Ectodermal cell (in vitro differentiated cells): ENCODE data around the gene MEX3D.

Experiments
- H3K27ac ChIP-seq: 2 replicates; pipeline ENCODE4 v1.7.0; 2013; ENCODE audit warnings: mild to moderate bottlenecking, low read depth, low read length; ENCODE audit not compliant: insufficient read depth, poor library complexity, severe bottlenecking
- H3K27me3 ChIP-seq: 2 replicates; pipeline ENCODE4 v1.7.0; 2013; ENCODE audit warnings: mild to moderate bottlenecking, low read length; ENCODE audit not compliant: insufficient read depth, control insufficient read depth, poor library complexity, severe bottlenecking
- H3K36me3 ChIP-seq: one replicate; pipeline ENCODE4 v1.7.0; 2013; ENCODE audit warnings: low read length; ENCODE audit not compliant: control insufficient read depth, insufficient read depth
- H3K4me1 ChIP-seq: one replicate; pipeline ENCODE4 v1.7.0; 2013; ENCODE audit warnings: low read length; ENCODE audit not compliant: control insufficient read depth, insufficient read depth
- H3K4me3 ChIP-seq: 2 replicates; pipeline ENCODE4 v1.7.0; 2013; ENCODE audit warnings: low read depth, low read length, control low read depth; ENCODE audit not compliant: insufficient read depth
- H3K9me3 ChIP-seq: 2 replicates; pipeline ENCODE4 v1.7.0; 2013; ENCODE audit warnings: mild to moderate bottlenecking, low read length, moderate library complexity; ENCODE audit not compliant: control insufficient read depth
- WGBS, 2 experiments: methylation state at CpG; one replicate each; pipeline ENCODE4 v1.1.7; 2013; ENCODE audit warnings: missing lambda C conversion rate in 2 of 2; 5-methylcytosine and 5-hydroxymethylcytosine counted together

MEX3D gene

GRCh38 chr19:1593501-1593772 is 25.3 kb upstream of the MEX3D start:
- Histone ChIP-seq H3K4me1 (peaks cover 9% of the 10 kb centered on the region), H3K4me3 (peak overlapping the region; percentile 54), H3K9me3 (no peaks in the 10 kb centered on the region), H3K27ac (no peak overlapping the region), H3K27me3 (no peaks in the 10 kb centered on the region), H3K36me3 (peaks cover 11% of the 10 kb centered on the region)
- WGBS, 2 experiments = 90 to 92% methylated on average over 10 of the region's 10 CpGs

DNA sequence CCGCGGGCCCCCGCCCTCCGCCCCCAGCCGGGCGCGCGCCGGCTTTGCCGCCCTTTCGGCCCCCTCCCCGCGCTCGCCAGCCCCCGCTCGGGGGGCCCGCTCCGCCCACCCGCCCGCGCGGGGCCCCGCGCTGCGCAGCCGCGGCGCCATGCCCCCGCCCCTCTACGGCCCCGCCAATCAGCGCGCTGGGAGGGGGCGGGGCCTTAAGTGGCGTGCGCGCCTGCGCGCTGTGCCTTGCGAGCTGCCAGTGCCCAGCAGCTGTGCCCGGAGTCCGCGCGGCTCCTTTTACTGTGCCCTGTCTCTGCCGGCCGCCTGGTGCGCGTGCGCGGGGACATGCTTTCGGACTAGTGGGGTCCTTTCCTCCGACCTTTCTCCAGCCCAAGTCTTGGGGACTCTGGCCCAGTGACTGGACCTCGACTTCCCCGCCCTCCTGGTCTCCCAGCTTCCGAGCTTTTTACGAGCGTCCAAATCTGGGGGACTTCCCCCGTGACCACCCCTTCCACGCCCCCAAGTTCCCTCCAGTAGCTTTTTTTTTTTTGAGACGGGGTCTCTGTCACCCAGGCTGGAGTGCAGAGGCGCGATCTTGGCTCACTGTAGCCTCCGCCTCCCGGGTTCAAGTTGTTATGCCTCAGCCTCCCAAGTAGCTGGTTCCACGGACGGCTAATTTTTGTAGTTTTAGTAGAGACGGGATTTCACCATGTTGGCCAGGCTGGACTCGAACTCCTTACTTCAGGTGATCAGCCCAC is 24.8 kb upstream of the MEX3D start, which contains the start of gene MBD3:
Gene MBD3, minus strand, starts transcription at position 111 of the 746 bp plus-strand sequence. CDS start 234 bp downstream, outside the sequence.
- Histone ChIP-seq H3K27ac (peak within 1 kb of the TSS; percentile 99), H3K9me3 (no peaks in the 10 kb centered on the region), H3K4me1 (peaks cover 9% of the 10 kb centered on the region), H3K36me3 (peaks cover 10% of the 10 kb centered on the region), H3K4me3 (peak within 1 kb of the TSS; percentile 98), H3K27me3 (no peaks in the 10 kb centered on the region)
- WGBS, 2 experiments = 7% methylated on average over 68 of the region's 68 CpGs

- Histone ChIP-seq H3K4me1 (peaks cover 9% of the 10 kb centered on the region), H3K36me3 (peaks cover 3% of the 10 kb centered on the region), H3K4me3 (peak overlapping the region; percentile 98), H3K9me3 (no peaks in the 10 kb centered on the region), H3K27me3 (no peaks in the 10 kb centered on the region), H3K27ac (peak overlapping the region; percentile 99)
- WGBS, 2 experiments = 0% methylated on average over 94 of the region's 94 CpGs
These were observed 24.1 kb upstream of the MEX3D start for GRCh38 chr19:1592024-1592754.

DNA sequence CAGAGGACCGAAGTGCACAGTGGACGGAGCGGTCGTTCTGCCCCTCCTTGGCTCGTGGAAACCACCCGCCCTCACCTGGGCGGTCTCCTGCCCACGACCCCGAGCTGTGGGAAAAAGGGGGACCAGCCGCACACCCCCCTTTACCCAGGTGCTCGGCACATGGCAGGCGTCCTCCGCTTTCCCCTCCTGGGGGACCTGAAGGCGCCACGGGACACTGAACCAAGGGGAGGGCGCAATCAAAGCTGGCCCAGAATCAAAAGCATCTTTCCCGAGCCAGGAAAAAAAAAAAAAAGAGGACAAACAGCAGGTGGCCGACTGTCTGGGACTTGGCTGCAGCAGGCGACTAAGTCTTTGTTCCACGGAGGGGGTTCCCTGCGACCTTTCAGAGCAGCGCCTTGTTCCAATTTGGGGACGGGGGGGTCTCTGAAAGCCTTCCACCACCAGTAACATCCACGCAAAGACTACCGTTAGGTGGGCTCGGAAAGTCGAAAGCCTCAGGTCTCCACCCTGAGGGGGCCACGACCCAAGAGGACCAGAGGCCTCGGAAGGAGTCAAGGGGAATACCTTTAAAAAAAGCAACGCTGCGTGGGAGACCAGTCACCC is 23.4 kb upstream of the MEX3D start:
- no peaks in the 10 kb centered on the region for H3K9me3 ChIP-seq
- WGBS, 2 experiments = 6% methylated on average over 31 of the region's 31 CpGs
- H3K27me3 ChIP-seq = no peaks in the 10 kb centered on the region
- no peaks in the 10 kb centered on the region for H3K36me3 ChIP-seq
- H3K4me1 ChIP-seq = peaks cover 9% of the 10 kb centered on the region
- peak overlapping the region; percentile 98 for H3K4me3 ChIP-seq
- H3K27ac ChIP-seq = peak overlapping the region; percentile 99

GRCh38 chr19:1590641-1591397 is 22.7 kb upstream of the MEX3D start:
- peaks cover 9% of the 10 kb centered on the region for H3K4me1 ChIP-seq
- H3K4me3 ChIP-seq = peak overlapping the region; percentile 98
- WGBS, 2 experiments = 38 to 39% methylated on average over 10 of the region's 10 CpGs
- H3K36me3 ChIP-seq = peaks cover 4% of the 10 kb centered on the region
- H3K27me3 ChIP-seq = no peaks in the 10 kb centered on the region
- peak overlapping the region; percentile 99 for H3K27ac ChIP-seq
- H3K9me3 ChIP-seq = no peaks in the 10 kb centered on the region

- Histone ChIP-seq H3K9me3 (no peaks in the 10 kb centered on the region), H3K4me1 (peaks cover 9% of the 10 kb centered on the region), H3K27me3 (no peaks in the 10 kb centered on the region), H3K36me3 (peaks cover 10% of the 10 kb centered on the region), H3K4me3 (no peak overlapping the region), H3K27ac (no peak overlapping the region)
- WGBS, 2 experiments = 92 to 95% methylated on average over 9 of the region's 9 CpGs
These were observed 19.7 kb upstream of the MEX3D start for GRCh38 chr19:1587872-1588271.

DNA sequence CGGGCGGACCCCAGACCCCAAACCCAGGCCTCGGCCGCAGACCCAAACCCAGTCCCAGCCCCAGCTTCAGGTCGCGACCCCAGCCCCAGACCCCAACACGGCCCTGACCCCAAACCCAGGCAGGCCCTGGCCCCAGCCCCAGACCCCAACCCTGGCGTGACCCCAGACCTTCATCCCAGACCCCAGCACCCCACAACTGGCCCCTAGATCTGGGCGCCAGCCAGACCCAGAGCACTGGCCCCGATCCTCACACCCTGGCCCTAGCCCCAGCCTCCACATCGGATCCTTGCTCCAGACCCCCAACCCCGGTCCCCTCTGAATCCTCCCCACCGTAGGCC is 17.1 kb upstream of the MEX3D start:
- Histone ChIP-seq H3K36me3 (peaks cover 36% of the 10 kb centered on the region), H3K4me3 (no peak overlapping the region), H3K27me3 (no peaks in the 10 kb centered on the region), H3K27ac (no peak overlapping the region), H3K9me3 (no peaks in the 10 kb centered on the region), H3K4me1 (no peaks in the 10 kb centered on the region)
- 93 to 97% methylated on average over 13 of the region's 13 CpGs for WGBS, 2 experiments

DNA sequence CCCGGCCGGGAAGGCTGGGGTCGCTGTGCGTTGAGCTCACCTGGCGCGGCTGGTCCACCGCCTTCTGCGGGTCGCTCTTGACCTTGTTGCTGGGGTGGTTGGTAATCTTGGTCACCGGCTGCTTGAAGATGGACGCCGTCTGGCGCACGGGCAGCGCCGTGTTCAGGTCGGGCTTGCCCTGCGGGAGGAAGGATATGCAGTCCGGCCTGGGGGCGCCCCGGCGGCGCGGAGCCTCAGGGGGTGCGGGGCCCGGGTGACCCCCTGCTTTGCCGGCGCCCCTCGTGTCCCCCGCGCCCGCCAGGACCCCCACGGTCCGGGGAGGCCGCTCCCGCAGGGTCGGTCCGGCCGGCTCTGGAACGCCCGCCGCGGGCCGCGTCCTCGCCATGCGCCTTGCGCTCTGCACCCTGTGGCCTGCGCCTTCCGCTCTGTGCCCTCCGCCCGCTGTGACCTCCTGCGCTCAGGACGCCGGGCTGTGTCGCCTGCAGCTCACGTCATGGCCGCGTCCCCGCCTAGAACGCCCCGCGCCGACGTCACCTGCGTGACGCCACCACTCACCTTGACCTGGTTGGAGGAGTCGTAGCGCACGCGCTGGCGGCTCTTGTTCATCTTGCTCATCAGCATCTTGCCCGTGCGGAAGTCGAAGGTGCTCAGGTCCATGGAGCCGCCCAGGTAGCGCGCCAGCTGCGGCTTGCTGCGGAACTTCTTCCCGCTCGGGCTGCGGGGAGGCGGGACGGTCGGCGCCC is 16.5 kb upstream of the MEX3D start:
- Histone ChIP-seq H3K4me1 (no peaks in the 10 kb centered on the region), H3K36me3 (peaks cover 41% of the 10 kb centered on the region), H3K4me3 (no peak overlapping the region), H3K27ac (no peak overlapping the region), H3K27me3 (no peaks in the 10 kb centered on the region), H3K9me3 (no peaks in the 10 kb centered on the region)
- WGBS, 2 experiments = 95 to 96% methylated on average over 87 of the region's 87 CpGs

DNA sequence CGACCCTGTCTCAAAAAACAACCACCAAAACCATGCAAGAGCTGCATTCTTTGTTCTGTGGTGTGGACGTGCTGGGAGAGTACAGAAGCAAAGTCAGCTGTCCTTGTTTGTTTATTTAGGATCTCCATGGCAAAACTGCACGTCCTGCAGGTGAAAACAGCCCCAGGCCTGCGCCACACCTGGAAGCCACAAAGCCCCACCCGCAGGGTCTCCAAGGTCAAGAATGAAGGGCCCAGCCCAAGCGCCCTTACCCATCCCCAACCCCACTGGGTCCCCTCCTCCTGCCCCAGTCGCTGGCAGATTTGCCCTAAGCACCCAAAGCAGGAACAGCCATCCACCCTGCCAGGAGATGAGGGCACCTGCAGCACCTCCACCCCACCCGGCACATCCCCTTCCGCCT is 14.1 kb upstream of the MEX3D start:
- H3K27ac ChIP-seq = no peak overlapping the region
- no peaks in the 10 kb centered on the region for H3K9me3 ChIP-seq
- 95 to 98% methylated on average over 9 of the region's 9 CpGs for WGBS, 2 experiments
- H3K4me3 ChIP-seq = no peak overlapping the region
- no peaks in the 10 kb centered on the region for H3K4me1 ChIP-seq
- no peaks in the 10 kb centered on the region for H3K27me3 ChIP-seq
- peaks cover 53% of the 10 kb centered on the region for H3K36me3 ChIP-seq
